SKM-1 (cell line): Measurements from ENCODE around the gene NBEA.
"Not testable (repeated sequence)": the region's sequence is repeated elsewhere in the genome, so short reads cannot be mapped to it uniquely, and the experiment has no call there.

Experiments
- DNase-seq: peaks from one replicate; lab custom pipeline; 2025; ENCODE audit not compliant: unreplicated experiment; lab: John Stamatoyannopoulos, UW

The NBEA gene

GRCh38 chr13:35365883-35366282 is 423.8 kb downstream of the NBEA start:
- no peak for DNase-seq

DNA sequence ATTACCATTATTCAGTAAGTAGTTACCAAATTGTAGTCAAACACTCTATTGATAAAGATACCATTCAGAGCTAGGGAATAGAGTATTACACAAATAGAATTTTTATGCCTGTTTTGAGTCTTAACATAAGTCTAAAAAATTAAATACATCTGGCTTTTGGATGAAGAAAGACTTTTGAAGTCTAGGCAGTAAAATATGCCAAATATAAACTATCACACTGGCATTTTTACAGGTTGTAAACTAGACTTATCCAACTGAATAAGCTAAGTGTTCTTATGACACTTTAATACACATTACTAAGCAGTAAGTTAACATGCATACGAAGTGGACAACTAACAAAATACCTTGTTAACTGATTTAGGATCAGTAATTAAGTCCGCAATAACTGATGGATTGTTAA is 425.5 kb downstream of the NBEA start:
- DNase-seq, result no peak

GRCh38 chr13:35378939-35379338 is 436.9 kb downstream of the NBEA start:
- no peak for DNase-seq

DNA sequence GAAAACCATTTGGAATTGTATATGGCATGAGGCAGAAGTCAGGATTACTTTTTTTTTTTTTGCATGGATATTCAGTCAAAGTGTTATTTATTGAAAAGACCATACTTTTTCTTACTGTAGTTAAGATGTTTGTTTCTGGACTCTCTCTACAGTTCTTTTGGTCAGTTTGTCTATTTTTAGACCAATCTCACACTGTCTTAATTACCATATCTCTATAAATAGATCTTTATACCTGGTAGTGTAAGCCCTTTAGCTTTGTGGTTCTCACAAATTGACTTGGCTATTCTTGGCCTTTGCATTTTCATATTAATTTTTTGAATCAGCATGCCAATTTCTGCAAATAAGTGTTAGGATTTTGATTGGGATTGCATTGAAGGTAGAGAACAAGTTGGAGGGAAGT is 437.6 kb downstream of the NBEA start:
- DNase-seq, result no peak

- DNase-seq, result no peak
Measured at GRCh38 chr13:35387682-35388250, 445.7 kb downstream of the NBEA start.

DNA sequence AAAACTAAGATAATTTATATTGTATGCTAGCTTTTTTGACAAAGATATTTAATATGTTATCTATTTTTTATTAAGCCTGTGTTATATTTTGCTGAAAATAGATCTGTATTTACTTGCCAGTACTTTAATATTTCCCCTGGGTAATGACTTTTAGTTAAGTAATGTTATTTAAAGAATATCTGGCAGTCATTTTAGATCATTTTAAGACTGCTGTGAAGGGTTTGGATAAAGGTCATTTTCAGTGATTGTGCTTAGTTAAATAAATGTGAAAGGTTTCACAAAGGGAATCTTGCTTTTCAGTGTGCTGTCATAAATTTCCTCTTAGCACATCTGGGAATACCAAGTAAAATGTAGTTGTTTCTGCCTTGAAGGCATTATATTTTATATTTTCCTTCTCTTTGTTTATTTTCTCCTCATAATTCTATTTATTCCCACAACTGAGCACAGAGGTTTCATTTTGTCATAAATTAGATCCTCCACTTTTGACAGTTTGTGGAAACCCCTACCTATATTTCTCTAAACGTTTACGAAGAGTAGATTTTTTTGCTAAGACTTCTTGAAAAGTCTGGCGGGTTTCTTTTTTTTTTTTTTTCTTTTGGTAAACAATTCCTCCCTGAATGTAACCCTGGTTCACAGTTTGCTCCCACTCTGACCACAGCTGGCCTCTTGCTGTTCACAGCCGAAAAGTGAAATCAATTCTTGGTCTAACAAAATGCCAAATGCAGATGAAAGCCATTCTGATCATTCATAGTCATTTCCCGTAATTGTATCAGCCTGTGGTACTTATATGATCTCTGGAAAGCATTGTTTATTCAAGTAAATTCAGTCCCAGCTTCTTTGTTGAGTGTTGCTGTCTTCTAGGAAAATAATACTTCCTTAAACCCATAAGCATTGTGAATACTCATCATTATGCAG is 446.6 kb downstream of the NBEA start:
- no peak for DNase-seq

GRCh38 chr13:35389535-35389934 is 447.5 kb downstream of the NBEA start:
- no peak for DNase-seq

DNA sequence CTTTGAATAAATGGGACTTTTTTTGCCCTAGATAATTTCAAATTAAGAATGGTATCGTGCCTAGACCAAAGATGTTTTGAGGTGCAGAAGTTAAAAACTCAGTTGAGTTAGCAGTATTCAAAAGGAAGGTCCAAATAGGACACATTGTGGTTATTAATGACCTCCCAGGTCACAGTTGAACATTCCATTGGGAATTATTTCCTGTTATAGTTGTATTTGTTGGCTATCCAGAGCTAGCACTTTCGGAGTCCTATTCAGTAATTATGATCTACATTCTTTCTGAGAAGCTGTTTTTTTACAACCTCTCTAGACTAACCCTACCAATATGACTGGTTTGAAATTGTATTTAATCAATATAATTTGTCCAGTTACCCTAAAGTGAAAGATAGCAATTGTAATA is 450.7 kb downstream of the NBEA start:
- no peak for DNase-seq

- DNase-seq, result no peak
Measured at GRCh38 chr13:35393886-35394285, 451.8 kb downstream of the NBEA start.

- DNase-seq, result not testable (repeated sequence)
Measured at GRCh38 chr13:35408285-35408684, 466.2 kb downstream of the NBEA start.

GRCh38 chr13:35411059-35411744 is 469.1 kb downstream of the NBEA start:
- DNase-seq, result no peak

GRCh38 chr13:35448465-35448864 is 506.4 kb downstream of the NBEA start:
- DNase-seq, result no peak

- no peak for DNase-seq
Measured at GRCh38 chr13:35449821-35450220, 507.8 kb downstream of the NBEA start.

- no peak for DNase-seq
Measured at GRCh38 chr13:35455022-35455421, 513.0 kb downstream of the NBEA start.

DNA sequence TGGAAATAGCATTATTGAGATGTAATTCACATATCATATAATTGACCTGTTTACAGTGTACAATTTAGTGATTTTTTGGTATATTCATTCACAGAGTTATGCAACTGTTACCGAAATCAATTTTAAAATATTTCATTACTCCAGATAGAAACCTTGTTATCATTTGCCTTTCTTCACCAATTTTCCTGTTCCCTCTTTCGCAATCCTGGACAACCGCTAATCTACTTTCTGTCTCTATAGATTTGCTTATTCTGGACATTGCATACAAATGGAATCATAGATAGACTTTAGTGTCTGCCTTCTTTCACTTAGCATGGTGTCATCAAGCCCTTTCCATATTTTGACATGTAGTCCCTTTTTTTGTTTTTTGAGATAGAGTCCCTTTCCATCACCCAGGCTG is 515.2 kb downstream of the NBEA start:
- DNase-seq, result no peak

- no peak for DNase-seq
Measured at GRCh38 chr13:35460061-35460460, 518.0 kb downstream of the NBEA start.

DNA sequence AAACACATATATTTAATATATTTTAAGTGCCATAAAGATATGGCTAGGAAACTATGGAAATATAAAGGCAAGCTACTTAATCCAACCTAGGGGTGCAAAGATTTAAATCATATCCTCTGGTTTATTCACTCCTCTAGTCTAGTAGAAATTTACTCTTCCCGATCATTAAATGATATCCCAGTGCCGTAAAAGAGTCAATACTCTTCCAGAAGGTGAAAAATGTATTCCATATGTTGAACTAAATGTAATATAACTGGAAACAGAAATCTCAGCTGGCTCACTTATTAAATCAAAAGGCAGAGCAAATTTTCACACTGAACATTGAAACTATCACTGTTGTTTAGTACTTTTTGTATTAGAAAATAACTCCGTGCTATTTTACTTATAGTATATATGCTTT is 523.3 kb downstream of the NBEA start:
- no peak for DNase-seq

GRCh38 chr13:35468195-35468594 is 526.1 kb downstream of the NBEA start:
- DNase-seq, result no peak

GRCh38 chr13:35469806-35470525 is 527.9 kb downstream of the NBEA start:
- DNase-seq, result no peak

DNA sequence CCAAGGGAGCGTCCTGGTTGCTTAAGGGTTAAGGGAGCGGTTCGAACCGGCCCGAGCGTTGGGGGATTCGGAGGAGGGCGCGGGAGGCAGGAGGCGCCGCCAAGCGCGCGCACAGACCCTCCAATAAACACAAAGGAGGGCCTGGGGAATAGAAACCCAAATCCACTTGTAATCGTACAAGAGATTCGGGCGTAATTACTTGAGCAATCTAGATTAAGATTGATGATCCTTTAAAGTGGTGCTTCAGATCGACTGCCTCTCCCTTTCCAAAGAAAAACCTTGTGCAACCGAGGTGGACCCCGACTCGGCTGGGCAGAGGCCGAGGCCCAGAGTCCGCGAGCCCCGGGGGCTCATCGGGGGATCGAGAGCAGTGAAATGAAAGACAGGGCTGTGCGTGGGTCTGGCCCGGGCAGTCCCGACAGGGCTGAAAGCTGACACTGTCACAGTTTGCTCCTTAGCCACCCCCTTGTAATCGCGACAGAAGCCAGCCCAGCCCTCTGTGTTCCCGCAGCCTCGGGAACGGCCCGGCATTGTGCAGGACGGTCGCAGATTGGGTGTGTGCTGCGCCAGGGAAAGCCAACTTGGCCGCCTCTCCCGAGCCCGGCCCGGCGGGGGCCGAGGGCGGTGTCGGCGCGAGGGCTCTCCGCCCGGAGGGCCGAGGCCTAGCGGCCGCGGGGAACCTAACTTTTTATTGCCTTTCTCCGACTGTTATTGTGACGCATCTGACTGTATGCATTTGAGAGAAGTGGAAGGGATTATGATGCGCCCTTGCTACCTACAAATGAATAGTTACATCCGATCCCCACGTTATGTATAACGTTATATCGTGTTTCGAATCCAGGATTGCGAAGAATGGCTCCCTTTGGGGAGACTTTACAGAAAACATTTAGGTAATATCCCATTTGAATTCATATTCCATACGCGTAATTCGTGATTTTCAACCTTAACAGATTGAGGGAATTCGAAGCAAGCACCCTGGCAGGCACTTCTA is 528.9 kb downstream of the NBEA start:
- no peak for DNase-seq
